Measurements from ENCODE around the gene TSPO.

TSPO gene

GRCh38 chr22:43198126-43198525 lies 46.8 kb downstream of the TSPO start:
- in situ Hi-C loops (cut with MboI; ENCODE audit: low pct_unique_long_range_greater_than_20kb, low sequenced_read_pairs, unreplicated experiment) = no loop called here

DNA sequence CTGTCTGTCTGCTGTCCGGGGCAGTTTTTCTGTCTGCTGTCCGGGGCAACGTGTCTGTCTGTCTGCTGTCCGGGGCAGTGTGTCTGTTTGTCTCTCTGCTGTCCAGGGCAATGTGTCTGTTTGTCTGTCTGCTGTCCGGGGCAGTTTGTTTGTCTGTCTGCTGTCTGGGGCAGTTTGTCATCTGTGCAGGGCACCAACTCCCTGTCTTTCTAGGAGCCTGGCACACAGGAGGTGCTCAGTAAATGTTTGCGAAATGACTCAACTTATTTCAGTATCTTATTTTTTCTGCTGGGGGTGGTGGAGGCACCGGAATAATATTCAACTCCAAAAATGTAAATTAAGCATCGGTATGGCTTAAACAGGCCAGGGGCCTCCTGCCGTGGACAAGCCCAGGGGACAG lies 47.6 kb downstream of the TSPO start:
- TF ChIP-seq CTCF (IDR thresholded peaks at IDR 0.05; ENCODE audit: extremely low read depth, insufficient read depth, missing control alignments) = no peak
- no peak for DNase-seq (ENCODE audit: low spot score)
- in situ Hi-C loops (cut with MboI; ENCODE audit: low pct_unique_long_range_greater_than_20kb, low sequenced_read_pairs, unreplicated experiment) = no loop called here

More at GRCh38 chr22:43198126-43198525, 46.8 kb downstream of the TSPO start:
- no peak for TF ChIP-seq CTCF (IDR thresholded peaks at IDR 0.05; ENCODE audit: extremely low read depth, insufficient read depth, missing control alignments)
- no peak for DNase-seq (ENCODE audit: low spot score)

DNA sequence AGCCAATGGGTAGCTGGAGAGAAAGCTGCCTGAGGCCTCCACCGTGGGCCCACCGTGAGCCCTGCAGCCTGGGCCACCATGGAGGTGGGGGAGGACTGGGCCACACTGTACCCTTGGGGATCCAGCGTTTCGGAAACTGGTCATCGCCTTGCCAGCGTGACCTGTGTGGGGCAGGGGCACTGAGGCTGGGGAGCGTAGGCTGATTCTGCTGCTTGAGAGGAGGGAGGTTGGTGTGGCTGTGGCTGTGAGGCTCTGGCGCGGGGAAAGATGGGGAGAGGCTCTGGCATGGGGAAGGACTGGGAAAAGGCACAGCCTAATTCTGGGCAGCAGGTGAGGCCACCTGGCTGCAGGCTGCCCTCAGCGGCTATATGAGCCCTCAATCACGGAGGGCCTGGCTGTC lies 48.2 kb downstream of the TSPO start:
- no peak for TF ChIP-seq CTCF (IDR thresholded peaks at IDR 0.05; ENCODE audit: extremely low read depth, insufficient read depth, missing control alignments)
- in situ Hi-C loops (cut with MboI; ENCODE audit: low pct_unique_long_range_greater_than_20kb, low sequenced_read_pairs, unreplicated experiment) = no loop called here
- DNase-seq (ENCODE audit: low spot score) = no peak

DNA sequence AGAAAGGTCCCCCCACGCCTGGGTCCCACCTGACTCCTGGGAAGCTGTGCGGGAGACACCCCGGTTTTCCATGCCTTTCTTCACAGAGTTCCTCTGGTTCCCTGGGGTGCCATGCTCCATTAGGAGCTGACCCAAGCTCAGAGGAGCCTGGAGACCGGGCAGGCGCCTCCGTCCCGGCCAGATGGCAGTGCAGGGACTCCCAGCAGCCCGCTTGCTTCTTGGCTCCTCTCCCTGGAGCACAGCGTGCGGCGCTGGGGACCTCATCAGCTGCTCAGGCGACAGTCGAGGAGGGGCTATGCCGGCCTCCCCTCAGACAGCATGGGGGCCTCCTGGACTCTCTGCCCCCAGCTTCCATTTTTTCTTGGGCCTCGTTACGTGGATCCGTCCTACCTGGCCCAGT lies 48.7 kb downstream of the TSPO start:
- DNase-seq (ENCODE audit: low spot score) = no peak
- in situ Hi-C loops (cut with MboI; ENCODE audit: low pct_unique_long_range_greater_than_20kb, low sequenced_read_pairs, unreplicated experiment) = no loop called here
- TF ChIP-seq CTCF (IDR thresholded peaks at IDR 0.05; ENCODE audit: extremely low read depth, insufficient read depth, missing control alignments) = no peak

GRCh38 chr22:43200555-43200954 lies 49.2 kb downstream of the TSPO start:
- no peak for DNase-seq (ENCODE audit: low spot score)
- TF ChIP-seq CTCF (IDR thresholded peaks at IDR 0.05; ENCODE audit: extremely low read depth, insufficient read depth, missing control alignments) = no peak
- in situ Hi-C loops (cut with MboI; ENCODE audit: low pct_unique_long_range_greater_than_20kb, low sequenced_read_pairs, unreplicated experiment) = no loop called here

DNA sequence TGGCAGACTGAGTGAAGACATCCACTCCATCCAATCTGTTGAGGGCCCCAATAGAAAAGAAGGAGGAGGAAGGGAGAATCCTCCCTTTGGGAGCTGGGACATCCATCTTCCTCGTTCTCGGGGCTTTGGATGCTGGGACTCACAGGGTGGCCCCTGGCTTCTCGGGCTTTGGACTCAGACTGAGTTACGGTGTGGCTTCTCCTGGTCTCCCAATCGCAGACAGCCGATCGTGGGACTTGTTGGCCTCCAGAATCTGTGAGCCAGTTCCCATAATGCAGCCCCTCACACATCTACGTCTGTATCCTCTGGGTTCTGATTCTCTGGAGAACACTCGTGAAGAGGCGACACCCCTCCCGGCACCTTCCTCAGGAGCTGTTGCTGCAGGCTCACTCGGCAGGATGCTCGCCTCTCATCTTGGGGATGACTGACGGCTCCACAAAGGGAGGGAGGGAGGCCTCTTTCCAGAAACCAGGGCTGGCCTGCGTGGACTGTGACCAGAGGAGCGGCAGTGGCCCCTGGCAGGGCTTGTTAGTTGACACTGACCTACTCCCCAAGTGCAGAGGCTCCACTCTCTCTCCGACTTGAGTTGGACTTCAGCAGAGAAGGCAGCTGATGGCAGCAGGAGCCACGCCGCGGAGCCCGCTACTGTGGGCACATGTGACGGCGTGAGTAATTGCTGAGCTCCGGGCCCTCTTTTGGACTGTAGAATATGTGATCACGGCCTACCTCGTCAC lies 50.3 kb downstream of the TSPO start:
- in situ Hi-C loops (cut with MboI; ENCODE audit: low pct_unique_long_range_greater_than_20kb, low sequenced_read_pairs, unreplicated experiment) = no loop called here
- no peak for TF ChIP-seq CTCF (IDR thresholded peaks at IDR 0.05; ENCODE audit: extremely low read depth, insufficient read depth, missing control alignments)
- DNase-seq (ENCODE audit: low spot score) = no peak
